Progenitor cell of endocrine pancreas (in vitro differentiated cells): Measurements from ENCODE around the gene MMAB. TPM values are rescaled to one million over a fixed set of nuclear protein-coding genes. Genes with fewer than 3 reads are reported as not detected.
"Not testable (repeated sequence)": the region's sequence is repeated elsewhere in the genome, so short reads cannot be mapped to it uniquely, and the experiment has no call there.

Source experiments
- DNase-seq: peaks from one replicate; pipeline ENCODE4 v3.0.0; 2021; ENCODE audit warnings: low spot score; ENCODE audit not compliant: unreplicated experiment
- H3K27ac Mint-ChIP-seq: 2 replicates; pipeline ENCODE4 v1.8.0; 2021; ENCODE audit warnings: mild to moderate bottlenecking, moderate library complexity, mixed read lengths
- H3K27me3 Mint-ChIP-seq: 2 replicates; pipeline ENCODE4 v1.8.0; 2021; ENCODE audit warnings: mixed read lengths
- H3K36me3 Mint-ChIP-seq: 2 replicates; pipeline ENCODE4 v1.8.0; 2022; ENCODE audit warnings: mixed read lengths; ENCODE audit not compliant: insufficient read depth
- H3K4me1 Mint-ChIP-seq: 2 replicates; pipeline ENCODE4 v1.8.0; 2021; ENCODE audit warnings: low read depth, mixed read lengths
- H3K4me3 Mint-ChIP-seq: 2 replicates; pipeline ENCODE4 v1.8.0; 2021; ENCODE audit warnings: low read depth, mild to moderate bottlenecking, moderate library complexity, mixed read lengths
- H3K9me3 Mint-ChIP-seq: 2 replicates; pipeline ENCODE4 v1.8.0; 2021; ENCODE audit warnings: low read depth, mixed read lengths
- CTCF ChIP-seq: fragments of 200-600 bp; sonication (generic); IDR thresholded peaks from one replicate; pipeline ENCODE4 v1.5.0; 2021; ENCODE audit warnings: antibody characterized with exemption, mild to moderate bottlenecking; ENCODE audit not compliant: unreplicated experiment
- total RNA-seq: library from RNA; stranded (reverse); gene quantifications from 2 replicates; pipeline ENCODE4 v1.2.1, GENCODE V29; 2021

MMAB gene
- total RNA-seq, 1 donor from 2014 or later, result 35.3 TPM

DNA sequence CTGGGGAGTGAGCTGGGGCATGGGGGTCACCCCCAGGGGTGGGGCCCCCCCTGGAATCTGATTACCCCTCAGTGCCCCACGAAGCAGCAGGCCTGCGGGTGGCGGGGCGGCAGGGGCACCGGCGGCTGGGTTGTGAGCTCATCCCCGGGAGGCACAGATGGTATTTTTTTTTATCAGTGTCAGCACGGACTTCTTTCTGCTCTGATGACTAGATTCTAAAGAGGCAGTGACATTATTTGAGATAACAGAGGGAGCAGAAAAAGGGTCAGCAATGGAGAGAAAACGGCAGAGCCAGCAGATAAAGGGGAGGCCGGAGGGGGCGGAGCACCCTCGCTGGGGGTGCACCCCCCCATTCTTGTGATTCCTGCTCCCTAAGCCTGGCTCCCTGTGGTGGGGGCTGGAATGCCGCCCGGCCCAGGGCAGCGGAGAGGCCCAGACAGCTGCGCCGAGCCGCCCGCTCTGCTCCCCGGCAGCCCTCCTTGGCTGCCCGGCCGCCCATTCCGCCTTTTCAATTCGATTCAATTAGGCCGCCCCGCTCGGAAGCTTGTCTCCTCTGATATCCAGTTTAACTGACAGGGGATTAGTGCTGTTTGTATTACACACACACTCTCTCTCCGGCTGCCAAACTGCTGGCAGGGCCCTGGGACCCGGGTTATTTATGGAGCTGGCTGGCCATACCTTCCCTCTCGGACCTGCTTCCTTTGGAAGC lies 33.2 kb upstream of the MMAB start:
- H3K36me3 Mint-ChIP-seq, result no peaks in the 10 kb centered on the region
- peak overlapping the region; percentile 24 for H3K27ac Mint-ChIP-seq
- H3K4me1 Mint-ChIP-seq, result peaks cover 6% of the 10 kb centered on the region
- TF ChIP-seq CTCF, result no peak
- peaks cover 34% of the 10 kb centered on the region for H3K27me3 Mint-ChIP-seq
- H3K4me3 Mint-ChIP-seq, result no peak overlapping the region
- DNase-seq, result peak; percentile 37
- H3K9me3 Mint-ChIP-seq, result no peaks in the 10 kb centered on the region

- Mint-ChIP-seq H3K9me3 (no peaks in the 10 kb centered on the region), H3K27ac (no peak overlapping the region), H3K27me3 (peaks cover 32% of the 10 kb centered on the region), H3K4me3 (no peak overlapping the region), H3K36me3 (no peaks in the 10 kb centered on the region), H3K4me1 (peaks cover 6% of the 10 kb centered on the region)
- TF ChIP-seq CTCF, result no peak
- no peak for DNase-seq
Measured at GRCh38 chr12:109605599-109606228, 32.4 kb upstream of the MMAB start.

- Mint-ChIP-seq H3K4me3 (no peak overlapping the region), H3K36me3 (no peaks in the 10 kb centered on the region), H3K4me1 (peaks cover 6% of the 10 kb centered on the region), H3K27me3 (peaks cover 30% of the 10 kb centered on the region), H3K27ac (no peak overlapping the region), H3K9me3 (no peaks in the 10 kb centered on the region)
- no peak for DNase-seq
- no peak for TF ChIP-seq CTCF
Measured at GRCh38 chr12:109605016-109605415, 31.7 kb upstream of the MMAB start.

DNA sequence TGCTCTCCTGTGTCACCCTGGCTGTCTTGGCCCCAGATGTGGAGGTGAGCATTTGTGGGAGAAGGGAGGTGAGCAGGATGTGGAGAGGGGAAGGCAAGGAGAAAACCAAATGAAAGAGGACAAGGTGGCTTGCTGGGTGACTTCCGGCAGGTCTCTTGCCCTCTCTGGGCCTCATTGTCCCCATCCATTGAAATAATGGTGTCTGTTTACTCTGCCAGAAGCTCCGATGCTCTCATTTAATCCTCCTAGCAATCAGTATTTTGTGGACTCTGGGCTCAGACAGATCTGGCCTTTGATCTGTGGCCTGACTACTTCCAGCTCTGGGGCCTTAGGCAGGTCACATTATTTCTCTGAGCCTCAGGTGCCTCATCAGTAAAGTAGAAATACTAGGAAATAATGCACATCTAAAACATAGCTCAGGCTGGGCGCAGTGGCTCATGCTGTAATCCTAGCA lies 30.9 kb upstream of the MMAB start:
- Mint-ChIP-seq H3K9me3 (no peaks in the 10 kb centered on the region), H3K36me3 (no peaks in the 10 kb centered on the region), H3K27ac (no peak overlapping the region), H3K4me1 (peaks cover 6% of the 10 kb centered on the region), H3K27me3 (peaks cover 23% of the 10 kb centered on the region), H3K4me3 (no peak overlapping the region)
- no peak for TF ChIP-seq CTCF
- no peak for DNase-seq

DNA sequence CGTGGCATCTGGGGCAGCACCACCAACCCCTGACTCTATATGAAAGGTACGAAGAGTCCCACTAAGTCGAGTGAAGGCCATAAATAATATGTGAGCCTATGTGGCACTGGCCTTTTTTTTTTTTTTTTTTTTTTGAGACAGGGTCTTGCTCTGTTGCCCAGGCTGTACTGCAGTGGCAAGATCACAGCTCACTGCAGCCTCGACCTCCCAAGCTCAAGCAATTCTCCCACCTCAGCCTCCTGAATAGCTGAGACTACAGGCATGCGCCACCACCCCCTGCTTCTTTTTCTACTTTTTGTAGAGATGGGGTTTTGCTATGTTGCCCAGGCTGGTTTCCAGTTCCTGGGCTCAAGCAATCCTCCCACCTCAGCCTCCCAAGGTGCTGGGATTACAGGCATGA lies 28.8 kb upstream of the MMAB start:
- peaks cover 17% of the 10 kb centered on the region for H3K27me3 Mint-ChIP-seq
- not testable (repeated sequence) for H3K36me3 Mint-ChIP-seq, H3K4me1 Mint-ChIP-seq

GRCh38 chr12:109601557-109601956 lies 28.3 kb upstream of the MMAB start:
- Mint-ChIP-seq H3K4me1 (peaks cover 6% of the 10 kb centered on the region), H3K4me3 (no peak overlapping the region), H3K27ac (no peak overlapping the region), H3K9me3 (no peaks in the 10 kb centered on the region), H3K27me3 (peaks cover 17% of the 10 kb centered on the region), H3K36me3 (peaks cover 2% of the 10 kb centered on the region)
- DNase-seq, result no peak
- no peak for TF ChIP-seq CTCF

More for the DNA sequence above, 28.8 kb upstream of the MMAB start:
- H3K9me3 Mint-ChIP-seq, DNase-seq, H3K4me3 Mint-ChIP-seq, H3K27ac Mint-ChIP-seq: not testable (repeated sequence)
